EH (cell line): ENCODE results near the gene TARP.
"Not testable (repeated sequence)": the region's sequence is repeated elsewhere in the genome, so short reads cannot be mapped to it uniquely, and the experiment has no call there.

Experiments
- DNase-seq: peaks from one replicate; pipeline ENCODE4 v3.0.0-alpha.2; 2015; ENCODE audit warnings: low read depth

TARP gene

GRCh38 chr7:38262026-38262425 is 11.4 kb downstream of the TARP start:
- DNase-seq: not testable (repeated sequence)

GRCh38 chr7:38261601-38262000 is 11.8 kb downstream of the TARP start:
- not testable (repeated sequence) for DNase-seq

GRCh38 chr7:38259157-38259556 is 14.3 kb downstream of the TARP start:
- DNase-seq: not testable (repeated sequence)

GRCh38 chr7:38257350-38257677 is 16.1 kb downstream of the TARP start:
- no peak for DNase-seq

- DNase-seq: not testable (repeated sequence)
Observed at GRCh38 chr7:38249849-38250248, 23.6 kb downstream of the TARP start.

GRCh38 chr7:38248069-38248567 is 25.3 kb downstream of the TARP start:
- DNase-seq: no peak

GRCh38 chr7:38245409-38245977 is 27.9 kb downstream of the TARP start:
- DNase-seq: no peak

GRCh38 chr7:38244516-38244915 is 28.9 kb downstream of the TARP start:
- no peak for DNase-seq

- not testable (repeated sequence) for DNase-seq
Observed at GRCh38 chr7:38243345-38243744, 30.1 kb downstream of the TARP start.

- DNase-seq: no peak
Observed at GRCh38 chr7:38242814-38243213, 30.6 kb downstream of the TARP start.

GRCh38 chr7:38241071-38241470 is 32.4 kb downstream of the TARP start:
- no peak for DNase-seq

GRCh38 chr7:38239129-38239528 is 34.3 kb downstream of the TARP start:
- not testable (repeated sequence) for DNase-seq

GRCh38 chr7:38235606-38236005 is 37.8 kb downstream of the TARP start:
- DNase-seq: no peak

- DNase-seq: not testable (repeated sequence)
Observed at GRCh38 chr7:38234759-38235158, 38.7 kb downstream of the TARP start.

- no peak for DNase-seq
Observed at GRCh38 chr7:38232502-38233366, 40.7 kb downstream of the TARP start.

- no peak for DNase-seq
Observed at GRCh38 chr7:38229884-38230642, 43.4 kb downstream of the TARP start.

- peak; percentile 57 for DNase-seq
Observed at GRCh38 chr7:38229386-38229785, 44.0 kb downstream of the TARP start.

- DNase-seq: no peak
Observed at GRCh38 chr7:38224392-38224791, 49.0 kb downstream of the TARP start.

GRCh38 chr7:38223306-38223705 is 50.1 kb downstream of the TARP start:
- no peak for DNase-seq

- DNase-seq: peak; percentile 59
Observed at GRCh38 chr7:38222481-38223096, 50.8 kb downstream of the TARP start.

- no peak for DNase-seq
Observed at GRCh38 chr7:38220452-38220851, 53.0 kb downstream of the TARP start.

GRCh38 chr7:38217672-38218071 is 55.8 kb downstream of the TARP start:
- DNase-seq: no peak
